Kidney epithelial cell (primary cell): ENCODE results near the gene ZNF165. TPM values are rescaled to one million over a fixed set of nuclear protein-coding genes. Genes with fewer than 3 reads are reported as not detected.

Experiments used
- DNase-seq: peaks from one replicate; pipeline ENCODE4 v3.0.0-alpha.2; 2010; ENCODE audit warnings: low read depth
- H3K27me3 ChIP-seq: 2 replicates; pipeline ENCODE4 v1.6.0; 2011; ENCODE audit warnings: low read length; ENCODE audit not compliant: control insufficient read depth, insufficient read depth
- H3K36me3 ChIP-seq: 2 replicates; pipeline ENCODE4 v1.5.1; 2011; ENCODE audit warnings: low read length; ENCODE audit not compliant: control insufficient read depth, insufficient read depth
- H3K4me3 ChIP-seq: 2 replicates; pipeline ENCODE4 v1.5.1; 2011; ENCODE audit warnings: low read depth, mild to moderate bottlenecking, control low read depth, low read length
- CTCF ChIP-seq: IDR thresholded peaks from 2 replicates; pipeline ENCODE4 v1.5.1; 2011; ENCODE audit warnings: mild to moderate bottlenecking, moderate library complexity, low read length, control low read depth, inconsistent platforms; ENCODE audit not compliant: insufficient read depth, poor library complexity, severe bottlenecking
- total RNA-seq: library from RNA; depleted of rRNA; stranded (reverse); fragments of >200 nt; gene quantifications from 2 replicates; pipeline ENCODE4 v1.2.3, GENCODE V29; 2015

The ZNF165 gene
- total RNA-seq, 1 donor from 2014 or later: 16.8 TPM

- no peaks in the 10 kb centered on the region for H3K27me3 ChIP-seq
- peak; percentile 51 for DNase-seq
- no peak for TF ChIP-seq CTCF
- peaks cover 1% of the 10 kb centered on the region for H3K36me3 ChIP-seq
- H3K4me3 ChIP-seq: peak overlapping the region; percentile 70
Observed at GRCh38 chr6:28136585-28137504, 56.5 kb downstream of the ZNF165 start.

- no peak for TF ChIP-seq CTCF
- H3K36me3 ChIP-seq: peaks cover 1% of the 10 kb centered on the region
- H3K27me3 ChIP-seq: no peaks in the 10 kb centered on the region
- H3K4me3 ChIP-seq: peak overlapping the region; percentile 70
- no peak for DNase-seq
Observed at GRCh38 chr6:28137505-28137981, 57.2 kb downstream of the ZNF165 start.

Other genes starting within 250 kb of the ZNF165 start
- not detected in 2 replicates for gene OR2B2, start 168.2 kb upstream of the ZNF165 start, total RNA-seq
- gene OR2B6, start 123.3 kb upstream of the ZNF165 start, total RNA-seq: not detected in 2 replicates
- 6.4 and 10.5 TPM in 2 replicates for gene ZSCAN16, start 44.0 kb downstream of the ZNF165 start, total RNA-seq
- 16.4 and 17.9 TPM in 2 replicates for gene ZKSCAN8, start 61.3 kb downstream of the ZNF165 start, total RNA-seq
- gene ZSCAN9, start 144.7 kb downstream of the ZNF165 start, total RNA-seq: 19.2 and 23.7 TPM in 2 replicates
- gene ZKSCAN4, start 171.7 kb downstream of the ZNF165 start, total RNA-seq: 3.8 and 4.4 TPM in 2 replicates
- 1.0 and 1.1 TPM in 2 replicates for gene NKAPL, start 178.7 kb downstream of the ZNF165 start, total RNA-seq
- 15.8 and 18.6 TPM in 2 replicates for gene ZSCAN26, start 186.6 kb downstream of the ZNF165 start, total RNA-seq
- 4.8 and 6.6 TPM in 2 replicates for gene PGBD1, start 201.0 kb downstream of the ZNF165 start, total RNA-seq